CD14-positive monocyte (primary cell): ENCODE results near the gene TMEM87B. TPM values are rescaled to one million over a fixed set of nuclear protein-coding genes. Genes with fewer than 3 reads are reported as not detected.

Source experiments
- DNase-seq, 3 donors: peaks; one replicate each; pipeline ENCODE4 v3.0.0-alpha.2; 2011 to 2022
- H2AFZ ChIP-seq: 2 replicates; pipeline ENCODE4 v1.6.0; 2012; ENCODE audit warnings: mild to moderate bottlenecking, low read depth, low read length, inconsistent platforms; ENCODE audit not compliant: insufficient read depth, poor library complexity, severe bottlenecking
- H3K27ac ChIP-seq, 2 donors: 1 replicate in 1 of 2; 2 replicates in 1 of 2; pipeline ENCODE4 v1.5.1; 2012 to 2013; ENCODE audit warnings: low read length in 2 of 2, control low read depth in 1 of 2, inconsistent platforms in 1 of 2, low read depth in 1 of 2, mild to moderate bottlenecking in 1 of 2
- H3K27me3 ChIP-seq, 2 donors: one replicate each; pipeline versions ENCODE4 v1.6.0 to v1.6.1; 2011 to 2013; ENCODE audit warnings: low read length in 2 of 2; ENCODE audit not compliant: control insufficient read depth in 2 of 2, insufficient read depth in 2 of 2
- H3K36me3 ChIP-seq, 2 donors: replicated peaks in 1 of 2; 1 replicate in 1 of 2; 2 replicates in 1 of 2; pipeline versions ENCODE4 v1.5.1 to v1.6.1; 2012 to 2013; ENCODE audit warnings: low read length in 2 of 2, control low read depth in 1 of 2, inconsistent platforms in 1 of 2, mild to moderate bottlenecking in 1 of 2; ENCODE audit not compliant: insufficient read depth in 2 of 2, control insufficient read depth in 1 of 2
- H3K4me1 ChIP-seq, 2 donors: 1 replicate in 1 of 2; 2 replicates in 1 of 2; pipeline versions ENCODE4 v1.5.1 to v1.6.1; 2012 to 2013; ENCODE audit warnings: low read length in 2 of 2, control low read depth in 1 of 2, inconsistent platforms in 1 of 2, mild to moderate bottlenecking in 1 of 2, moderate library complexity in 1 of 2; ENCODE audit not compliant: insufficient read depth in 2 of 2, control insufficient read depth in 1 of 2
- H3K4me2 ChIP-seq: replicated peaks from 2 replicates; pipeline ENCODE3; 2012; ENCODE audit warnings: low read length, moderate library complexity, mild to moderate bottlenecking; ENCODE audit not compliant: poor library complexity, severe bottlenecking; ENCODE audit errors: extremely low read depth
- H3K4me3 ChIP-seq, 3 experiments: fragments of 200-600 bp in 1 of 3; sonication (generic) in 1 of 3; replicated peaks in 1 of 3; 1 replicate in 2 of 3; 2 replicates in 1 of 3; pipeline ENCODE4 v1.5.1; 2011 to 2013; ENCODE audit warnings: low read length in 3 of 3, mild to moderate bottlenecking in 3 of 3, control low read depth in 2 of 3, low read depth in 2 of 3, inconsistent platforms in 1 of 3, moderate library complexity in 1 of 3
- H3K79me2 ChIP-seq: 2 replicates; pipeline ENCODE4 v1.6.0; 2012; ENCODE audit warnings: mild to moderate bottlenecking, control low read depth, inconsistent platforms, low read length, moderate library complexity; ENCODE audit not compliant: insufficient read depth
- H3K9ac ChIP-seq: 2 replicates; pipeline ENCODE4 v1.6.0; 2017; ENCODE audit warnings: low read length, mild to moderate bottlenecking; ENCODE audit not compliant: insufficient read depth, poor library complexity, severe bottlenecking
- H3K9me3 ChIP-seq, 2 donors: replicated peaks in 1 of 2; 1 replicate in 1 of 2; 2 replicates in 1 of 2; pipeline versions ENCODE4 v1.5.1 to v1.6.1; 2012 to 2013; ENCODE audit warnings: low read length in 2 of 2, control low read depth in 1 of 2; ENCODE audit not compliant: control insufficient read depth in 1 of 2, insufficient read depth in 1 of 2
- H4K20me1 ChIP-seq: 2 replicates; pipeline ENCODE4 v1.6.0; 2012; ENCODE audit warnings: mild to moderate bottlenecking, low read length, control low read depth, moderate library complexity; ENCODE audit not compliant: insufficient read depth
- H3K27ac Mint-ChIP-seq, 7 donors: one replicate each; pipeline ENCODE4 v1.8.0; 2020; ENCODE audit warnings: mild to moderate bottlenecking in 7 of 7, mixed read lengths in 7 of 7, moderate library complexity in 6 of 7, inconsistent platforms in 2 of 7
- H3K27me3 Mint-ChIP-seq, 3 donors: one replicate each; pipeline ENCODE4 v1.8.0; 2021 to 2022; ENCODE audit warnings: low read depth in 3 of 3, mild to moderate bottlenecking in 3 of 3, mixed read lengths in 3 of 3, moderate library complexity in 3 of 3, inconsistent platforms in 1 of 3
- H3K36me3 Mint-ChIP-seq, 2 donors: one replicate each; pipeline ENCODE4 v1.8.0; 2020; ENCODE audit warnings: mixed read lengths in 2 of 2, inconsistent platforms in 1 of 2, mild to moderate bottlenecking in 1 of 2
- H3K4me1 Mint-ChIP-seq: one replicate; pipeline ENCODE4 v1.8.0; 2020; ENCODE audit warnings: mild to moderate bottlenecking, mixed read lengths
- H3K4me3 Mint-ChIP-seq, 2 donors: one replicate each; pipeline ENCODE4 v1.8.0; 2020; ENCODE audit warnings: mild to moderate bottlenecking in 2 of 2, mixed read lengths in 2 of 2, moderate library complexity in 1 of 2
- H3K9me3 Mint-ChIP-seq, 7 donors: one replicate each; pipeline ENCODE4 v1.8.0; 2020 to 2022; ENCODE audit warnings: mixed read lengths in 7 of 7, mild to moderate bottlenecking in 6 of 7, moderate library complexity in 6 of 7, inconsistent platforms in 2 of 7
- CTCF ChIP-seq: fragments of 200-600 bp; IDR thresholded peaks from one replicate; pipeline ENCODE4 v1.8.0; 2022; ENCODE audit warnings: antibody characterized with exemption, mild to moderate bottlenecking
- WGBS: methylation state at CpG from one replicate; pipeline ENCODE4 v1.1.5; 2013; ENCODE audit warnings: missing lambda C conversion rate; ENCODE audit not compliant: insufficient coverage; 5-methylcytosine and 5-hydroxymethylcytosine counted together
- intact Hi-C, 2 donors: fragments of 100-400 bp; cut with micrococcal nuclease; formaldehyde crosslinking; loops; one replicate each; pipeline versions ENCODE4 v1.15.0 to v1.15.1; 2023
- polyA plus RNA-seq, 3 donors: library from polyadenylated mRNA; depleted of rRNA in 1 of 3; unstranded in 2 of 3; stranded (reverse) in 1 of 3; fragments of 300-500 nt in 2 of 3; fragments of >200 nt in 1 of 3; fragmentation: Illumina TruSeq in 2 of 3; gene quantifications; 1 replicate in 2 of 3; 2 replicates in 1 of 3; pipeline ENCODE4 v1.2.3, GENCODE V29; 2012 to 2021

TMEM87B gene
- polyA plus RNA-seq, 3 donors, result 9.1 to 13.4 (median 11.4) TPM

GRCh38 chr2:112046231-112046630 is 8.8 kb upstream of the TMEM87B start:
- intact Hi-C loops, result loop anchor here (5.0 kb wide), 1 partner anchor 149 kb away; the partner anchor contains the start of gene MERTK (in 2 of the 2)
- no peak overlapping the region for H2AFZ ChIP-seq
- peaks cover 2 to 3% of the 10 kb centered on the region in 2 donors for H3K36me3 Mint-ChIP-seq
- H4K20me1 ChIP-seq, result no peaks in the 10 kb centered on the region
- peak overlapping the region in 5 of 7 donors; percentile 6 to 55 (median 44) for H3K27ac Mint-ChIP-seq
- H3K4me1 Mint-ChIP-seq, result peaks cover 14% of the 10 kb centered on the region
- no peaks in the 10 kb centered on the region for H3K36me3 ChIP-seq
- H3K9me3 Mint-ChIP-seq, result peaks cover 0 to 15% (median 11%) of the 10 kb centered on the region in 7 donors
- no peak overlapping the region for H3K4me2 ChIP-seq
- DNase-seq, result peak in 1 of 3 donors; percentile 34
- peaks cover 9% of the 10 kb centered on the region in 2 donors for H3K4me1 ChIP-seq
- peaks cover 2 to 5% (median 2%) of the 10 kb centered on the region in 3 donors for H3K27me3 Mint-ChIP-seq
- peak overlapping the region; percentile 46 for H3K4me3 Mint-ChIP-seq
- H3K27me3 ChIP-seq, result no peaks in the 10 kb centered on the region
- no peak overlapping the region for H3K27ac ChIP-seq
- H3K79me2 ChIP-seq, result no peaks in the 10 kb centered on the region
- H3K9ac ChIP-seq, result no peak overlapping the region
- no peak overlapping the region for H3K4me3 ChIP-seq
- peaks cover 0 to 10% of the 10 kb centered on the region in 2 donors for H3K9me3 ChIP-seq
- no peak for TF ChIP-seq CTCF

GRCh38 chr2:112047537-112048235 is 7.4 kb upstream of the TMEM87B start:
- H3K79me2 ChIP-seq, result no peaks in the 10 kb centered on the region
- Mint-ChIP-seq H3K36me3 (peaks cover 2 to 3% of the 10 kb centered on the region in 2 donors), H3K9me3 (peaks cover 0 to 15% (median 11%) of the 10 kb centered on the region in 7 donors), H3K4me1 (peaks cover 14% of the 10 kb centered on the region), H3K27me3 (peaks cover 2 to 3% (median 3%) of the 10 kb centered on the region in 3 donors), H3K27ac (peak overlapping the region in 2 of 7 donors; percentile 8 to 12), H3K4me3 (no peak overlapping the region)
- H3K27me3 ChIP-seq, result no peaks in the 10 kb centered on the region
- H3K27ac ChIP-seq, result no peak overlapping the region
- no peaks in the 10 kb centered on the region for H4K20me1 ChIP-seq
- H3K36me3 ChIP-seq, result no peaks in the 10 kb centered on the region
- H2AFZ ChIP-seq, result no peak overlapping the region
- TF ChIP-seq CTCF, result no peak
- H3K4me3 ChIP-seq, result no peak overlapping the region
- H3K9me3 ChIP-seq, result peaks cover 0 to 10% of the 10 kb centered on the region in 2 donors
- peaks cover 9% of the 10 kb centered on the region in 2 donors for H3K4me1 ChIP-seq
- no peak overlapping the region for H3K9ac ChIP-seq
- intact Hi-C loops, result loop anchor here (1.0 to 5.0 kb wide), 2 partner anchors 150 to 163 kb away; partner anchors contain the start of genes MERTK (in 2 of the 2) and ANAPC1 (in 1 of the 2)
- WGBS, result 93% methylated on average over 5 of the region's 7 CpGs
- H3K4me2 ChIP-seq, result no peak overlapping the region
- DNase-seq, result no peak
